Stimulated activated CD8-positive, alpha-beta memory T cell treated with anti-CD3 and anti-CD28 coated beads, Interleukin-4, amount 100 ng/mL, for 48 hours (primary cell): ENCODE results near the gene RHBDD3.
A peak's percentile ranks its signal among the peaks of the same experiment; 100 is the strongest.

Source experiments
- DNase-seq: peaks from one replicate; pipeline ENCODE4 v3.0.0-alpha.2; 2020

Gene RHBDD3

DNA sequence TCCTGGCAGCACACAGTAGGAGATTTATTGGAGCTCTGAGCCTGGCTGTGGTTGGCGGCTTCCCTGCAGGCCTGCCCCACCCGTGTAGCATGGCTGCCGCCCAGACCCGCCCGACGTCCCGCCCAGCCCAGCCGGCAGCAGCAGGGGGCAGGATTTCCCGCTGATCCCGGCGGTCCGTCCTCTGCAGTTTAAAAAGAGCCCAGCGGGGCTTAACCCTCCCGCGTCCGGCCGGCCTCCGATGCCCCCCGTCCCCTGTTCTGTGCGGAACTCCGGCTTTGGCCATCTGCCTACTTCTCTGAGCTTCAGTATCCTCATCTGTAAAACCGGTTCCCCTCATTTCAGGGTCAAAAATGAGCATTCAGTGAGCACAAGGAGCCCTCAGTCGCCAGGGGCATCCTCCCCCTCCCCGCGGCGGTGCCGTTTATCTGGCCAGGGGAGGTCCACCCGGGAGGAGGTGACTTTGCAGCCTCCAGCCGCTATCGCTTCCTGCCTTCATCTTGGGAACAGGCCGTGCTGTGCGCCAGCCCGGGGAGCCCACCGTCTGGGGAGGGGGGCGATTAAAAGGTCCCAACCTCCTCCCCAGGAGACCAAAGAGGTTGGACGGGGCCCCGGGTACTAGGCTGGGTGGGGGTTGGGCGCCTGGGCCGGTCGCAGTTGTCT lies 38.5 kb upstream of the RHBDD3 start, which contains the start of gene GAS2L1:
TSS of gene GAS2L1 (plus strand) at position 476 of the 660 bp plus-strand sequence. CDS start 1,456 bp downstream, outside the sequence.
- DNase-seq, result peak; percentile 69

DNA sequence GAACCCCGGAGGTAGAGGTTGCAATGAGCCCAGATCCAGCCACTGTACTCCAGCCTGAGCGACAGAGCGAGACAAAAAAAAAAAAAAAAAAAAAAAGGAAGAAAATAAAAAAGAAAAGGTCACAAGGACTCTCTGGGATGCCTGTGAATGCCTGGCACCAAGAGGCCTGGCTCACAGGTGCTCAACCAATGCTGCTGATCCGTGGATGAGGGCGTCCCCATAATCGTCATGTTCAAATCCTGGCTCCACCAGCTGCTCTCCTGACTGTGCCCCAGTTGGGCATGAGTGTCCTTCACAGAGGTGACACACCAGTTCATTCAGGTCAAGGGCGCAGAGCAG lies 38.0 kb upstream of the RHBDD3 start:
- no peak for DNase-seq

DNA sequence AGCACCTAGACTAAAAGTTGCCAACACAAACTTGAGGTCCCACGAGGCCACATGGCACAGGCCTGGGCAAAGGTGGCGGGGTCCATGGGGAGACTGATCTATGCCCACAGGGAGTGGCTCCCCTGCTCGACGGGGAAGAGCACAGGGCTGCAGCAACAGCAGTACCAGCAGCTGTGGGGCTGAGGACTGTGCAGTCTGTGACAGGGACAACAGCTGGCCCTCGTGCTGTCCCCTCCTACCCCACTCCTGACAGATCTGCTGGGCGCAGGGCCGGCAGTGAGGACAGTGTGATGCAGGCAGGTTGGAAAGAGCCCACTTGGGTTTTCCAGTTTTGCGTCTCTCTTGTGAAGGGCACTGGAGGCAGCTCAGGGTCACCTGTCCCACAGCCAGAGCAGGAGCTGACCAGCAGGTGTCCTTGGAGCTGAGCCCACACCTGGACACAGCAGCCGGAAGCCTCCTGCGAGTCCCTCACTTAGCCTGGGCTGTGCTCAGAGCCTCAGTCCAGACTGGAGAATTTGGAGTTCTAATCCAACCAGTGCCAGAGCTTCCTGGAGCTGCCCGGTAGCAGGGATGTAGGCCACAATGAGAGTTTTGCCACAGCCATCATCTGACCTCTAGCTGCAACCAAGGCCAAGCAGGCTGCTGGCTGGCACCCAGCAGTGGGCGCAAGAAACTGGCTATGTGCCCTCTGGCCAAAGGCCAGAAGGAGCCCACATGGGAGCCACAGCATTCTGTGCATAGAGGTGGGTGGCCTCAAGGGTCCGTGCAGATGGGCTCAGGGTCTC lies 35.1 kb upstream of the RHBDD3 start:
- DNase-seq, result no peak

DNA sequence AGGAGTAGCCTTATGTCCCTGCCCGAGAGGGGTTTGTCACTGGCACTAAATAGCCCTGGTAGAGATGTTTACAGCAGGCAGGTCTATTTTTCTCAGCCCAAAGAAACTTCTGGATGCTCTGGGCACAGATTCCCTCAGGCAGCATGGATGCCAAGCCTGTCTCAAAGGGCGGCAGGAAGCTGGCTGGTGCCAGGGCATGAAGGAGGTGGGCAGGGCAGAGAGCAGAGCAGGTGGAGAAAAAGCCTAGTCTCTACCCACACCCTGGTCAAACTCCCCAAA lies 34.6 kb upstream of the RHBDD3 start:
- no peak for DNase-seq

DNA sequence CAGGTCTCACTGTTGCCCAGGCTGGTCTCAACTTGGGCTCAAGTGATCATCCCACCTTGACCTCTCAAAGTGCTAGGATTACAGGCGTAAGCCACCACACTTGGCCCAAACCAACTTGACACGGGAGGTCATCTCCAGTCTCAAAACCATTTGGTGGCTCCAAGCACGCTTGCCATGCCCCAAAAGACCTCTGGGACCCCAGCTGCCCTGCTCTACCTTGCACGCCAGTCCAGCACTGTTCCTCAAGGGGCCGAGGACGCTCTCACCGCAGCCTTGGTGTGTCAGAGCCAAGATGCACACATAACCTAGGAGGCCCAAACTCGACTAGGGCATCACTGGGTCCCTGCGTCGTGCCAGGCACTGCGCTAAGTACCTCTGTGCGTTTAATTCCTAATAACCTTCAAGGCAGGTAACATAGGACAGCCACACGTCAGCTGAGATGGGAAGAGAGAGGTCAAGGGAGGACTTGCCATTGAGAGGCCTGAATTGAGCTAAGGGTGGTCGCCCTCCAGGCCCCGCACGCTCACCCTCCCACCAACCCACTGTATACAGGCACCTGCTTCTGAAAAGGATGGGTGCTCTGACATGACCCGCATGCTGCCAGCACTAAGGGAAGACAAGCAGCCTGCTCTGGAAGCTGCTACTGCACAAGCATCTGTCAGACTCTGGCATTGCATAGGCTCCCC lies 34.1 kb upstream of the RHBDD3 start:
- no peak for DNase-seq

DNA sequence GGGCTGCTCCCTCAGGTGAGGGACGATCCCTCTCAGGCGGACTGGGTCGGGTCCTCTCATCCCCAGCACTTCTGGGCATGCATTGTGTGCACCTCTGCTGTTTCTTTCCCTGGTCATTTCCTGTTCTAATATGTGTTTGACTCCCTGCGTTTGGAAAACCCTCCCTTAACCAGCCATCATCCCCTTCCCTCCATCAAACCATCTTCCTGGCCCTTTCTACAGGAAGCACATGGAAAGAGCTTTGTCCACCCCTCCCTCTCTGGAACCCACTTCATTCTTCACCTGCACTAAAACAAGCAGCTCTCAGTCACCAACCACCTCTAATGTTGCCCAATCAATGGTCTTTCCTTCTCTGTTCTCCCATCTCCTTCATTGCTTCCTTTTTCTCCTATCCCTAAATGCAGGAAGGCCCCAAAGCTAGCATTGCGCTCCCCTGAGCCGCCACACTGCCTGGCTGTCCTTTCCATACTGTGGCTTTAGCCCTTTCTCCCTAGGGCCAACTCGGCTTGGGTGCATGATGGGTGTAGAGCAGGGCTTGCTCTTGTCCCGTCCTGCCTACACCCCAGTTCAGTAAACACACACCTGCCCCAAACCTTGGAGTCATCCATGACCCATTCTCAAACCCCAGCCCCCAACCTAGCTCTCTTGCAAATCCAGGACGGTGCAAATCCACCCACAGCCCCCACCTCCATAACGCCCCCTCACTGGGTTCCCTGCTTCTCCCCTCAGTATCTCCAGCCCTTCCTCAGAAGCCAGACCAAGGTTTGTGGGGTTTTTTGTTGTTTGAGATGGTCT lies 33.2 kb upstream of the RHBDD3 start:
- no peak for DNase-seq

DNA sequence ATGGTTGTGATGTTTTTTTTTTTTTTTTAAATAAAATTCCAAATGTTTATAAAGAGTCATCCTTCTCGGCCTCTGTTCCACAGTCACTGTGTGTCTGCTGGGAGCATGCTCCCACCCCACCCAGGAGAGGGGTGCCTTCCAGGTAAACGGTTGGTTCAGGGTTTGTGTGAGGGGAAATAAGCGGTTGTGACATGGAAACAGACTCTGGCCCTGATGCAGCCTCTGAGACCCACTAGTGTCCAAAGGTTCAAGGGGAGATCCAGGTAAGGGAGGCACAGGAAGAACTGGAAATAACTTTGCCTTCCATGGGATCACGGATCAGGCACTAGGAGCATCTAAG lies 32.7 kb upstream of the RHBDD3 start:
- no peak for DNase-seq

DNA sequence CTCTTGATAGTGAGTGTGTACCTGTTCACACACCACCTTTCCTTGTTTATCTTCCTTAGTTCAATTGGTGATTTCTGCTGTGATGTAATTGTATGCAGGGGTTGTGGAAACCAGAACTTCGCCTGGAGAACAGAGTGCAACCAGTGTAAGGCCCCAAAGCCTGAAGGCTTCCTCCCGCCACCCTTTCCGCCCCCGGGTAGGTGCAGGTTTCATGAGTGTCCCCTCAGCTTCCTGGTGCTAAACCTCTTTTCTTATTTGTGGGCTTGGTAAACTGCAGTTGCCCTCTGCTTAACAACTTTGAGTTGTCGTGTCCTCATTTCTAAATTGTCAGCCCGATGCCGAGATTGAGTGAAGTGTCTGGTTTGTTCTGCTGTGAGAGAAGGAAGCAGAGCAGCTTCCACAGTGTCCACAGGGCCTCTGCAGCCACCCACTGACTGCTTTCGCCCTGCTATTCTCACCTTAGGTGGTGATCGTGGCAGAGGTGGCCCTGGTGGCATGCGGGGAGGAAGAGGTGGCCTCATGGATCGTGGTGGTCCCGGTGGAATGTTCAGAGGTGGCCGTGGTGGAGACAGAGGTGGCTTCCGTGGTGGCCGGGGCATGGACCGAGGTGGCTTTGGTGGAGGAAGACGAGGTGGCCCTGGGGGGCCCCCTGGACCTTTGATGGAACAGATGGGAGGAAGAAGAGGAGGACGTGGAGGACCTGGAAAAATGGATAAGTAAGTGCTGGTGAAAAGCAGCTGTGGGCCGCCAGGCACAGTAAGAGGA lies 31.5 kb upstream of the RHBDD3 start:
- no peak for DNase-seq

DNA sequence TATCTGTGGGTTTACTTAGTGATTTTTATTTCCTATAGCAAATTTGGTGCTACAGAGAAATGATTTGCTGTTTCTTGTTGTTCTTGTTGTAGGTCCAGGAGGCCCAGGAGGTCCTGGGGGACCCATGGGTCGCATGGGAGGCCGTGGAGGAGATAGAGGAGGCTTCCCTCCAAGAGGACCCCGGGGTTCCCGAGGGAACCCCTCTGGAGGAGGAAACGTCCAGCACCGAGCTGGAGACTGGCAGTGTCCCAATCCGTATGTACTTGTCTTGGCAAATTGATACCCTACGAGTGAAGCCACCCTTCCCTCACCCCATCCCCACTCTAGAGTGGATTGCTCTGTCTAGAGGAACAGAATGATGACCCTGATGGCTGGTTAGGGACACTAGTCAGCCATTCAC lies 30.9 kb upstream of the RHBDD3 start:
- no peak for DNase-seq

DNA sequence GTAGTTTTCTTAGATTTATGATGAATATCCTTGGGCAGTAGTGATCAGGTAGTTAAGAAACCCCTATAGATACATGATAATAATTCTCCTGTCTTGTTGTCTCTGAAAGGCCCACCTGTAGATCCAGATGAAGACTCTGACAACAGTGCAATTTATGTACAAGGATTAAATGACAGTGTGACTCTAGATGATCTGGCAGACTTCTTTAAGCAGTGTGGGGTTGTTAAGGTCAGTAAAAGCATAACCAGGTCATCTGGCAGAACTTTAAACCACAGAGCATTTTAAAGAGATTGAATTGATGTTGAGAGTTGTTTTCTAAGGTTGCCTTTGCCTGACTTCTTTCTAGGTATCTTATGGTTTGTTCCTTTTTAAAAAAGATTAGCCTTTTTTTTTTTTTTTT lies 24.6 kb upstream of the RHBDD3 start:
- no peak for DNase-seq

DNA sequence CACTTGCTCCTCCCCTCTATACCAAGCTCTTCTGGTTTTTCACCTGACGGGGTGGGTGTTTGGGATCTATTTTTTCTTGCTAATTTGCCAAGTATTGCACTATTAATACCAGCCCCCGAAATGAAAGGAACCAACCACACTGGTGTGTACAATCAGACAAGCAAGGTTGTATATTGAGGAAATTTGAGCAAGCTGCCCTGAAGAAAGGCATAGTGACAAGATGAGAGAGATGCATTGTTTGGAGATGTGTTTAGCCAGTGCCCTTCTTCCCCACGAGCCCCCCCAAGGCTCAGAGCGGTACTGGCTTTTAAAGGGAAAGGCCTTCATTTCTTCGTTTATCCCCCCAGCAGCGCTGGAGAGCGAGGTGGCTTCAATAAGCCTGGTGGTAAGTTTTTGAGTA lies 23.4 kb upstream of the RHBDD3 start:
- DNase-seq, result no peak

DNA sequence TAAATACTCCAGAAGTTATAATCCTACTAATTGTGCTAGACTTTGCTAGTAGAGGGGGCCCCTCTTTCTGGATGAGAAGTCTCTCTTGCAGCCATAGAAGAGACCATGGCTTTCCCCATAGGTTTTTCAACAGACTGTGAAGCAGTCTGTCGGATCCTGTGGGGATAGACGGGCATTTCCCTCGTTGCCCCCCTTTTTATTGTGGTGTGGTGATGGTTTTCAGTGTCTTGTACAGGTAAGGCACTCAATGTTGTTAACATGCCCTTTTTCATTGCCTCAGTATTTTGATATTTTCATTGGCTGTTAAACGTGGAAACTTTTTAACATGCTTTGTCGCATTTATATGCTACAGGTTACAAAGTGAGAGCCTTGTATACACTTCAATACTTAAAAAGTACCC lies 22.3 kb upstream of the RHBDD3 start:
- no peak for DNase-seq

DNA sequence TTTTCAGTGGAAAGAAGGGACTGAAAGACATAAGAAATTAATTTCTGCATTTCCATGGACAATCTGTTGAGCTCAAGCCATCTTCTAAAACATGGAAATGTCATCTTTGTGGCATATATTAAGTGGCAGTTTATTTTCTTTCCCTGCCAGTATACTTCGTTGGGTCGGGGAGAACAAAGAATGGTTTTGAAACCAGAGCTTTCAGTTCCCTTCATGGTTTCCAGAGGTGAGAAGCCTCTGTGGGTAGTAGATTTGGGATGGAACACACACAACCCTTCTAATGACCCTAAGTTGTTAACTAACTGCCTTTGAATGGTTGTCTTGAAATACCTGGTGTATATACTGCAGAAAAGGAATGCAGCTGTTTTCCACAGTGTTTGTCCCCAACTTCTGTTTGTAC lies 21.1 kb upstream of the RHBDD3 start:
- DNase-seq, result no peak

DNA sequence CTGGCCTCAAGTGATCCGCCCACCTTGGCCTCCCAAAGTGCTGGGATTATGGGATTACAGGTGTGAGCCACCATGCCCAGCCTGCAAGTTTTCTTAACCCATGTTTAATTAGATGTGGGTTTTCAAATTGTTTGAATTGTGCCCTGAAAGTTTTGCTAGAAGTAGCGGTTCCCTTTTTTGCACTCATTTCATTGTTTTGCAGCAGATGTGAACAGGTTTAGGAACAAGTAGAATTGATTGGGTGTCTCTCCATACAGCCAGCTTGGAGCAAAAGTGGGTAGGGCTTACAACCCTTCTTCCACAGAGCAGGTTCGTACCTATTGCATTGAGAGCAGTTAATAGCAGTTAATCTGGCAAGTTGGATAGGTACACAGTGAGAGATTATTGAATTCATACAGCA lies 16.4 kb upstream of the RHBDD3 start:
- DNase-seq, result no peak

DNA sequence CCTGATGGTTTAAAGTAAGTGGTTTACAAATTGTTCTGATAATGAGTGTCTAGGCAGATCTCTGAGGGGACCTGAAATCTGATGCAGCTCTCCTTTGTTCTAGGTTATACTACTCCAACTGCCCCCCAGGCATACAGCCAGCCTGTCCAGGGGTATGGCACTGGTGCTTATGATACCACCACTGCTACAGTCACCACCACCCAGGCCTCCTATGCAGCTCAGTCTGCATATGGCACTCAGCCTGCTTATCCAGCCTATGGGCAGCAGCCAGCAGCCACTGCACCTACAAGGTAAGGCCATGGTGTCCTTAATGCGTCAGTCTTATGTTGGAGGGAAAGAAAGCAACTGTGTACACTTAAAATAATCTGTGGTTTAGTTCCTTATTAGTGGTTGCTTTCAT lies 10.1 kb upstream of the RHBDD3 start:
- no peak for DNase-seq

DNA sequence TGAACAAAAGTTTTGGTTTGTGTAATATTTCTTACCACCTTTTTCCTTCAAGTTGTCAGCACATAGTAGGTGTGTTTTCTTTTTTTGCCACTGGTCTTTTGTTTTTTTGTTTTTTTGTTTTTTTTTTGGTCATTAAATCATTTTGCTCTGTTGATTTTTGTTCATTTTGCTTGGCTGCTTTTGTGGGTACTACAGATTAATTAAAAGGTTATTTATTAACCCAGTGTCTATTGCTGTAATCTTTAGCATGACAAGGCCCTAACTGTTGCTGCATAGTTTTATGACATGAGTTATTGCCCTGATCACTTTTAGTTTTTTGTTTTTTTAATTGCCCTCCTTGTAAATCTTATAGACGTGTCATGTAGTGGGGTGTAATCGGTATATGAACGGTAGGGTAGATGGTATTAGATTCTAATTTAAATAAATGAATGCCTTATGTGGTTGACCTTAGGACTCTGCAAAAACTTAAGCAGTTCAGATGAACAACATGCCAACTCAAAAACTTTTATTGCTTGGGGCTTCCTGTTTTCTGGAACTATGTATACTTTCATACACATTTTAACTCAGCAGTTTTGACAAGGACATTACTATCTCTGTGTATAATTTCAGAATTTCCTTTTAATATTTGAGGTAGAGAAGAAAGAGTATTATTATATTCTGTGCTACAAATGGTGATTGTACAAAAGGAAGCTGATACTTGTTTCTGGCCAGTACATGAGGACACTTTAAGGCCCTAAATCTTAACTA lies 8.2 kb upstream of the RHBDD3 start:
- no peak for DNase-seq

DNA sequence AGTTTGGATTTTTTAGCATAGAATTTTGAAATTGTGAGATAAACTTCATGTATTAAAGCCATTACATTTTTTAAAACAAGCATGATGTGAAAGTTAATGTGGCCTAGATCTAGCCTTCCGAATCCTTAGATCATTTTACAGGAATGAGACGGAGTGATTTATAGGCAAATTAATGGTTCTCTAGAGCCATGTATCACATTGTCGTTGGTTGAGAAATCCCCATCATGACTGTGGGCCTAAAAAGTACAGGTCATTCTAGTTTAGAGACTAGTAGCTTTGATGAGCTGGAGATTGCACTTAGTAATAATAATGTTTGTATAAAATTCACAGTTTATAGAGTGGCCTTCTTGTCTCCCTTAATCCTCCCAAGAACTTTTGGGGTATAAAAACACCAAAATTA lies 7.4 kb upstream of the RHBDD3 start:
- DNase-seq, result no peak

DNA sequence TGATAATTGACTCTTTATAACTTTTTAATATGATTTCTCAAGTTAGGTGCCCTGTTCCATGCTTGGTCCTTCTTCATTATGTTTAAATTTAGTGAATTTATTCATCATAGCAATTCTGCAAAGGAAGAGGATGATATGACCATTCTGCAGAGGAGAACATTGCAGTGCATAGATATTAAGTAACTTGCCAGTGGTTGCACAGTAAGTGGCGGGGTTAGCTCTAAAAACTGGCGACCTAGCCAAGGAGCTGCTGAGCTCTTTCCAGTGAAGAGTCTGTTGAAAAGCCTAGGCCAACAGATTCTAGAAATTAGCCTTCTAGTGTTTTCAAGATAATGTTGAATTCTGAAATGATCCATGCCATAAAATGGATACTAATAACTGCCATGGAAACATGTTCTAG lies 4.8 kb upstream of the RHBDD3 start:
- DNase-seq, result no peak

DNA sequence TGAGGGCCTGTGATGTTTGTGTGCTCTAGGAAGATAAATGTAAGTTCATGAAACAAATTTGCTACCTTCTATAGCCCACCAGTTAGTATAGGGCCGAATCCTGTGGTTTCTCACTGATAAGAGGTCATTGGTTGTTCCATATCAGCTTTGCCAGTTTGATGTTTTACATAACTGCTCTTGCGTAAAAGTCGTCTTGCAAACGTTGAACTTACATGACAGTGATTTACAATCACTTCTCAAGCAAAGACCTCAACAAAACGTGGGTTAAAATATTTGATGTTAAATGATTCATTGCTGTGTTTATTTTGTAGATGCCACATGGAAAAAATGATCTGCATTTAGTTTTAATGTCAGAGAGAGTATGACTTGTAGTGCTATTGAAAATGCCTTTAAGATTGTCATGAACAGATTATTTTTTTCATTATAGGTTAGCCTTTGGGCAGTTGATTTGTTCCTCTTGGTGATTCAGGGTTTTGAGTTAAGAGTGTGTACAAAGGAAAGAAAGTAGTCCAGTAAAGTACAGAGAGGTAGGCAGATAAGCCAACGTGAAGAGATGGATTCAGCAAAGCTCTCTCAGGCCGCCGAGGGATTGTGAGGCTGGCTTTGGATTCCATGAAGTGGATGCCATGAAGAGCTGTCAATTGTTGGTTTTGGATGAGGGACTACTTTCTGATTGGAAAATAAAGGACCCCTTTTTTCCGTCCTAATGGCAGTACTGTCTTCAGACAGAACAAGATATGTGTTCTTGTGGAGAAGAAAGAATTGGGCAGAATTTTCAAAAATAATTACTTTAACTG lies 2.9 kb upstream of the RHBDD3 start:
- no peak for DNase-seq

DNA sequence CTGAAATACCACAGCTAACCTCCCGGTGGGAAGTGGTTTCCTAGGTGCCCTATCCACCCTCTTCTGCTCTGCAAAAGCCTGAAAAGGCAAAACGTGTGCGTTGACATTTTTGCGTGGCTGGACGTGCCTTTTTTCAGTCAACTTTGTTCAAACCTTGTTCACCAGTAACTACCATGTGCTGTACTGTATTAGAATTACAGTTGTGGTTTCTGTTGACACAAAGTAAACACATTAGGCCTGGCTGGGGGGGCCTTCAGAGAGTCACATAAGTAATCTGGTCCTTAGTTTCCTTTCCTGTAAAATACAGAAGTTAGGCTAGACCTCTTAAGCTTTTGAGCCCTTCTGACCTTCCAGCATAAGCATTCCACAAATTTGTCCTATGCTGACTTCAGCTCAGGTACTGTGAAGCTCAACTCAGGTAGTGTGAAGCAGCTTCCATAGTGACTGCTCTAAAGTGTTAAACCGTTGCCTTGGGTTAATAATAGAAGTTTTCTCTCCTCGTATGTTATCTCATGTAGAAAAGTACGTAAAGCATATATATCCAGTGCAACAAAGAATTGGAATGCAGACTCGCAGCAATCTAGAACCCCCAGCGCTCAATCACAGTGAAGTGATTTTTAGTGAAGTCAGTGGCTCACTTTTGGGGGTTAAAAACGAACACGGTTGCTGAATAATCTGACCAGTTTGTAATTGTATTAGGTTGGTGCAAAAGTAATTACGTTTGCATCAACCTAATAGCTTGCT lies 2.1 kb upstream of the RHBDD3 start:
- DNase-seq, result peak; percentile 34

DNA sequence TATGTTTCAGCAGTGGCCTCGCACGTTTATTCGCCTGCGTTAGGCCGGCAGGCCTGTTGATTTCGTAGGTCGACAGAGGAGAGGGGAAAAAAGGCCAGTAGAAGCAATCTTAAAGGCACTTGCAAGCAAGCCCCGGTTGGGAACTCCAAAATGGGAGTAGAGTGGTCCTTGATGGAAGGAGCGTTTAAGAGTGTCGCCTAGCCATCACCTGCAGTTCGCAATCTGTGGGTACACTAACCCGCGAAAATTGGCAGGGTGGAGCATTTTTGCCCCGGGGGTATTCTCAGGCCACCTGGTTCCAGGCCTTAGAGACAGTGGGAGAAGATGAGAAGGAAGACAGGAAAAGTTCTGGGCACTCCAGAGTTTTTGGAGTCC lies 1.4 kb upstream of the RHBDD3 start:
- DNase-seq, result peak; percentile 32
